BLaER1 (cell line): ENCODE measurements around the gene TRPM1.

ENCODE experiments used
- H3K27ac ChIP-seq: shearing (Covaris generic); formaldehyde crosslinking; 2 replicates; pipeline ENCODE4 v1.8.1; 2022
- H3K27me3 ChIP-seq: shearing (Covaris generic); formaldehyde crosslinking; 2 replicates; pipeline ENCODE4 v1.8.1; 2022
- H3K36me3 ChIP-seq: shearing (Covaris generic); formaldehyde crosslinking; 2 replicates; pipeline ENCODE4 v1.8.1; 2022
- H3K4me1 ChIP-seq: shearing (Covaris generic); formaldehyde crosslinking; 2 replicates; pipeline ENCODE4 v1.8.1; 2022
- H3K4me2 ChIP-seq: shearing (Covaris generic); formaldehyde crosslinking; 2 replicates; pipeline ENCODE4 v1.8.1; 2022
- H3K4me3 ChIP-seq: shearing (Covaris generic); formaldehyde crosslinking; 2 replicates; pipeline ENCODE4 v1.8.1; 2022
- H3K9ac ChIP-seq: shearing (Covaris generic); formaldehyde crosslinking; 2 replicates; pipeline ENCODE4 v1.8.1; 2022
- H3K9me3 ChIP-seq: shearing (Covaris generic); formaldehyde crosslinking; 2 replicates; pipeline ENCODE4 v1.8.1; 2022
- H4K20me1 ChIP-seq: shearing (Covaris generic); formaldehyde crosslinking; 2 replicates; pipeline ENCODE4 v1.8.1; 2022
- Cebpa-rat ChIP-seq: shearing (Covaris generic); IDR thresholded peaks from 2 replicates; pipeline ENCODE4 v1.8.1; 2022

TRPM1 gene

DNA sequence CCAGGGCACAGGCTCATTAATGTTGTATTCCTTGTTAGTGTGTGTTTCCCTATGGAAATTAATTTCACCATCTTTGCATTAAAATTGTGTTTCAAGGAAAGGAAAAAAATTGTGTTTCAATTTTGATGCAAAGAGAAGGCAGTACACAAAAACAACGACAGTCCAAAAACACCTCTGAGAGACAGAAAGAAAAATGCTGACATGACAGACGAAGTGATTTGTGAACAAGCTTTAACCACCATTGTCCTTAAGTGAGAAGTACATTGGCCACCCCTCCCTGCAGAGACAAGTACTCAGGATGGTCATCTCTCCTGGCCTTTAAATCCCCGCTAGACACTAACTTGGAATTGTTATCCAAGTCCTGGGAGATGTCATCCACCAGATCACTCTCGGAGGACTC lies 59.9 kb downstream of the TRPM1 start:
- Histone ChIP-seq H3K9me3 (no peaks in the 10 kb centered on the region), H3K4me3 (no peak overlapping the region), H3K9ac (no peak overlapping the region), H3K27me3 (no peaks in the 10 kb centered on the region), H3K27ac (no peak overlapping the region), H3K4me1 (peaks cover 18% of the 10 kb centered on the region), H3K36me3 (no peaks in the 10 kb centered on the region), H3K4me2 (no peak overlapping the region), H4K20me1 (no peaks in the 10 kb centered on the region)
- no peak for TF ChIP-seq Cebpa-rat

GRCh38 chr15:31040611-31041010 lies 60.9 kb downstream of the TRPM1 start:
- Histone ChIP-seq H3K9me3 (no peaks in the 10 kb centered on the region), H3K36me3 (no peaks in the 10 kb centered on the region), H3K27me3 (no peaks in the 10 kb centered on the region), H3K4me2 (no peak overlapping the region), H4K20me1 (no peaks in the 10 kb centered on the region), H3K4me3 (no peak overlapping the region), H3K4me1 (peaks cover 18% of the 10 kb centered on the region), H3K9ac (no peak overlapping the region), H3K27ac (no peak overlapping the region)
- TF ChIP-seq Cebpa-rat: no peak

GRCh38 chr15:31039961-31040360 lies 61.6 kb downstream of the TRPM1 start:
- Histone ChIP-seq H3K4me2 (no peak overlapping the region), H3K27me3 (no peaks in the 10 kb centered on the region), H3K4me3 (no peak overlapping the region), H3K27ac (no peak overlapping the region), H3K9me3 (no peaks in the 10 kb centered on the region), H3K4me1 (peaks cover 18% of the 10 kb centered on the region), H3K36me3 (no peaks in the 10 kb centered on the region), H3K9ac (no peak overlapping the region), H4K20me1 (no peaks in the 10 kb centered on the region)
- TF ChIP-seq Cebpa-rat: no peak

- Histone ChIP-seq H4K20me1 (no peaks in the 10 kb centered on the region), H3K4me3 (no peak overlapping the region), H3K4me2 (no peak overlapping the region), H3K27me3 (no peaks in the 10 kb centered on the region), H3K9me3 (no peaks in the 10 kb centered on the region), H3K27ac (no peak overlapping the region), H3K9ac (no peak overlapping the region), H3K36me3 (no peaks in the 10 kb centered on the region), H3K4me1 (peaks cover 17% of the 10 kb centered on the region)
- TF ChIP-seq Cebpa-rat: no peak
Observed at GRCh38 chr15:31037731-31038477, 63.6 kb downstream of the TRPM1 start.

- H3K9ac ChIP-seq: no peak overlapping the region
- H4K20me1 ChIP-seq: no peaks in the 10 kb centered on the region
- no peak overlapping the region for H3K4me3 ChIP-seq
- no peak for TF ChIP-seq Cebpa-rat
- no peaks in the 10 kb centered on the region for H3K36me3 ChIP-seq
- H3K27me3 ChIP-seq: no peaks in the 10 kb centered on the region
- no peak overlapping the region for H3K4me2 ChIP-seq
- no peak overlapping the region for H3K27ac ChIP-seq
- H3K9me3 ChIP-seq: no peaks in the 10 kb centered on the region
- H3K4me1 ChIP-seq: 0 out of 2 replicates have a peak, but pooled peaks cover 6% of the 10 kb centered on the region
Observed at GRCh38 chr15:31036783-31037182, 64.7 kb downstream of the TRPM1 start.

- no peak overlapping the region for H3K4me3 ChIP-seq
- no peak overlapping the region for H3K4me2 ChIP-seq
- H4K20me1 ChIP-seq: no peaks in the 10 kb centered on the region
- H3K27ac ChIP-seq: no peak overlapping the region
- H3K4me1 ChIP-seq: 0 out of 2 replicates have a peak, but pooled peaks cover 4% of the 10 kb centered on the region
- no peak overlapping the region for H3K9ac ChIP-seq
- H3K36me3 ChIP-seq: no peaks in the 10 kb centered on the region
- no peaks in the 10 kb centered on the region for H3K9me3 ChIP-seq
- H3K27me3 ChIP-seq: no peaks in the 10 kb centered on the region
- no peak for TF ChIP-seq Cebpa-rat
Observed at GRCh38 chr15:31035610-31036009, 65.9 kb downstream of the TRPM1 start.

GRCh38 chr15:31034152-31034551 lies 67.4 kb downstream of the TRPM1 start:
- Histone ChIP-seq H3K4me1 (0 out of 2 replicates have a peak, but pooled peaks cover 4% of the 10 kb centered on the region), H3K9me3 (no peaks in the 10 kb centered on the region), H3K4me3 (no peak overlapping the region), H3K36me3 (no peaks in the 10 kb centered on the region), H4K20me1 (no peaks in the 10 kb centered on the region), H3K27ac (no peak overlapping the region), H3K9ac (no peak overlapping the region), H3K27me3 (no peaks in the 10 kb centered on the region), H3K4me2 (no peak overlapping the region)
- no peak for TF ChIP-seq Cebpa-rat

GRCh38 chr15:31032961-31033371 lies 68.6 kb downstream of the TRPM1 start:
- H3K4me2 ChIP-seq: no peak overlapping the region
- no peaks in the 10 kb centered on the region for H3K36me3 ChIP-seq
- no peak overlapping the region for H3K27ac ChIP-seq
- TF ChIP-seq Cebpa-rat: no peak
- H4K20me1 ChIP-seq: no peaks in the 10 kb centered on the region
- no peaks in the 10 kb centered on the region for H3K27me3 ChIP-seq
- H3K9ac ChIP-seq: no peak overlapping the region
- H3K4me3 ChIP-seq: no peak overlapping the region
- H3K9me3 ChIP-seq: no peaks in the 10 kb centered on the region
- H3K4me1 ChIP-seq: 0 out of 2 replicates have a peak, but pooled peaks cover 4% of the 10 kb centered on the region

DNA sequence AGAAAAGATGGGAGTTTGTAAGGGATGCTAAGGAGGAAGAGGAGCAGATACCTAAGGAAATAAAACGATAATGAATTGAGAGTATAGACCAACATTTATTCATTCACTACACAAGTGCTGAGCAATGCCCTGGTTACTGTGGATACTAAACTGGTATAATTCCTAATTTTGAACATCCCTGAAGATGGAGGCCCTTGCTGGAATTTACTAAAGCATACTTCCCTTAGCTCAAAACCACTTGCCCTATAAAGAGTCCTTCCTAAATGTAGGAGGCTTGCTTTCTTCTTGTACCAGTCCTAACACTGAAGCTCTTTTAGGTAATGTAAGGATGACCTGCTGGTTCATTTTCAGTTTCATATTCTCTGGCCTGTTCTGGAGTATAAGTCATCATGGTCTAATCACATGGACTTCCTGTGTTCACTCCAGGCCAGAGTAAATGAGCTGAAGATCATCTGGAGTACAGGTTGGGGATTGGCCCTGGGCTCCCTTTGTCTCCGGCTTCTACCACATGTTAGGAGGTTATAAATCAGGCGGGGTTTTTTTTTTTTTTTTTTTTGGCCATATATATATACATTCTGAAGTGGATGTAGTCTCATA lies 70.0 kb downstream of the TRPM1 start:
- no peak for TF ChIP-seq Cebpa-rat
- no peaks in the 10 kb centered on the region for H3K36me3 ChIP-seq
- H3K4me3 ChIP-seq: no peak overlapping the region
- no peak overlapping the region for H3K27ac ChIP-seq
- no peaks in the 10 kb centered on the region for H3K27me3 ChIP-seq
- H4K20me1 ChIP-seq: no peaks in the 10 kb centered on the region
- no peak overlapping the region for H3K9ac ChIP-seq
- no peaks in the 10 kb centered on the region for H3K4me1 ChIP-seq
- H3K9me3 ChIP-seq: no peaks in the 10 kb centered on the region
- H3K4me2 ChIP-seq: no peak overlapping the region

DNA sequence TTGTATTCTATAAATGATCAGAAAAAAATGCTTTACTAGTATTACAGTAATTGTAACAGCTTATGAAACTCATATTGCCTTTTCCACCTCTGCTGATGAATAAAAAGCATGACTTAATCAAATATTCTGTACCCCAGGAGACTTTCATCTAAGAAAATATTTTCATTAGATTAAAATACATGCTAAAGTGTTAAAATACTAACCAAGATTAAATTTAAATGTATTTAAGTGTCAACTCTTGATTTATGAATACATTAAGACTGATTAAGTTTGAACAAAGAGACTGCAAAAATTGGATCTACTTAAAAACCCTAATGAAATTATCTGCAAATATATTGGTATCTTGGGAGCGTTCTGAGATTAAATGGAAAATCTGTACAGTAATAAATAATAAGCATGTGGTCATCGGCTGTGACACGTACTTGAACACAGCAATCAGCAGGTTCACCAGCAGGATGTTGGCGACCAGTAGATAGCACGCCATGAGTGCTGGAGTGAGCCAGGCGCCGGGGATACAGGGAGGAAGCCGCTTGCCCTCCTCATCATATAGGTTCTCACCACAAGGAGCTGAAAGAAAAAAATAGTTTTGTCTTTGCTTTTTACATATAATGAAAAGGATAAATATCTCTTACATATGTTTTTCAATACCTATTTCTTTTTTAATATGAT lies 73.5 kb downstream of the TRPM1 start:
- no peak overlapping the region for H3K4me2 ChIP-seq
- no peaks in the 10 kb centered on the region for H3K9me3 ChIP-seq
- TF ChIP-seq Cebpa-rat: no peak
- H4K20me1 ChIP-seq: no peaks in the 10 kb centered on the region
- no peak overlapping the region for H3K4me3 ChIP-seq
- no peak overlapping the region for H3K27ac ChIP-seq
- no peaks in the 10 kb centered on the region for H3K4me1 ChIP-seq
- no peaks in the 10 kb centered on the region for H3K36me3 ChIP-seq
- H3K9ac ChIP-seq: no peak overlapping the region
- H3K27me3 ChIP-seq: no peaks in the 10 kb centered on the region
